Uterus (tissue), 4 donors: ENCODE data around the gene OTUD5. TPM values are rescaled to one million over a fixed set of nuclear protein-coding genes. Genes with fewer than 3 reads are reported as not detected.

Source experiments
- DNase-seq, 2 donors: peaks; one replicate each; pipeline ENCODE4 v3.0.0-alpha.2; 2019 to 2020
- H3K27ac ChIP-seq, 2 donors: fragments of 200-600 bp; sonication (generic); 1 replicate in 1 of 2; 2 replicates in 1 of 2; pipeline ENCODE4 v1.5.1; 2016 to 2018
- H3K27me3 ChIP-seq, 2 donors: fragments of 200-600 bp; sonication (generic); one replicate each; pipeline ENCODE4 v1.5.1; 2018 to 2019; ENCODE audit warnings: control low read depth in 1 of 2
- H3K36me3 ChIP-seq, 2 donors: fragments of 200-600 bp; sonication (generic); one replicate each; pipeline ENCODE4 v1.5.1; 2019; ENCODE audit warnings: control low read depth in 1 of 2
- H3K4me1 ChIP-seq, 2 donors: fragments of 200-600 bp; sonication (generic); one replicate each; pipeline ENCODE4 v1.5.1; 2018 to 2019; ENCODE audit warnings: control low read depth in 1 of 2
- H3K4me3 ChIP-seq, 2 donors: fragments of 200-600 bp; sonication (generic); 1 replicate in 1 of 2; 2 replicates in 1 of 2; pipeline ENCODE4 v1.5.1; 2018 to 2019; ENCODE audit warnings: mild to moderate bottlenecking in 1 of 2
- H3K9me3 ChIP-seq, 2 donors: fragments of 200-600 bp; sonication (generic); one replicate each; pipeline ENCODE4 v1.5.1; 2019; ENCODE audit warnings: control low read depth in 1 of 2
- POLR2A ChIP-seq, 2 donors: fragments of 450-650 bp; IDR thresholded peaks; one replicate each; pipeline ENCODE4 v1.6.1; 2016; ENCODE audit warnings: antibody characterized with exemption in 2 of 2, mild to moderate bottlenecking in 1 of 2, moderate library complexity in 1 of 2
- intact Hi-C: fragments of 100-400 bp; cut with DNase I; formaldehyde crosslinking; loops from one replicate; pipeline ENCODE4 v1.15.1; 2023; ENCODE audit warnings: low total_unique reads
- total RNA-seq, 4 donors: library from RNA; depleted of rRNA in 3 of 4; stranded (reverse); fragments of >200 nt in 3 of 4; gene quantifications; one replicate each; pipeline versions ENCODE4 v1.1.0 to v1.2.4, GENCODE V29; 2014 to 2023
- TF ChIP-seq, protein P1 (sequence below), 4 experiments: fragments of 200-600 bp in 2 of 4; fragments of 450-650 bp in 2 of 4; sonication (generic) in 2 of 4; IDR thresholded peaks; one replicate each; pipeline ENCODE4 v1.5.1; 2016 to 2019; ENCODE audit warnings: antibody characterized with exemption in 4 of 4, mild to moderate bottlenecking in 2 of 4, moderate library complexity in 1 of 4
- donor health status: DM: yes; HTN: yes; CAD: no.

The OTUD5 gene
- total RNA-seq, 4 donors from 2014 or later = 8.5 to 58.7 (median 21.8) TPM

DNA sequence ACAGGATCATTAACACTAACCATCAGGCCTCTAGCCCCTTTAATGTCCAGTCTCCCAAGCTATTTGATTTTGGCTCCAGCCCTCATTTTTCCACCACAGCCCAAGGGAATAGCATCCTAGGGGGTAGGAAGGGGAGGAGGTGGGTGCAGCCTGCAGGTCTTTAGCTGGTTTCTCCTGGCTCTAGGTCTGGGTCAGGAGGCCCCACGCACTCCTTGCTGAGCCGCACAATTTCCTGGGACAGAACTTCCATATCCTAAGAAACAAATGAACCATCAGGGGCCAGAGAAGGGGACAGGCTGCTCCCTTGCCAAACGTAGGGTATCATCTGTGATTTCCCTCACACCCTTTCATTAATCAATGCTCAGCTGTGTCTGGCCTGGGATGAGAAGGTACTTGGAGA, 16.6 kb upstream of the OTUD5 start:
- TF ChIP-seq, protein P1, sequence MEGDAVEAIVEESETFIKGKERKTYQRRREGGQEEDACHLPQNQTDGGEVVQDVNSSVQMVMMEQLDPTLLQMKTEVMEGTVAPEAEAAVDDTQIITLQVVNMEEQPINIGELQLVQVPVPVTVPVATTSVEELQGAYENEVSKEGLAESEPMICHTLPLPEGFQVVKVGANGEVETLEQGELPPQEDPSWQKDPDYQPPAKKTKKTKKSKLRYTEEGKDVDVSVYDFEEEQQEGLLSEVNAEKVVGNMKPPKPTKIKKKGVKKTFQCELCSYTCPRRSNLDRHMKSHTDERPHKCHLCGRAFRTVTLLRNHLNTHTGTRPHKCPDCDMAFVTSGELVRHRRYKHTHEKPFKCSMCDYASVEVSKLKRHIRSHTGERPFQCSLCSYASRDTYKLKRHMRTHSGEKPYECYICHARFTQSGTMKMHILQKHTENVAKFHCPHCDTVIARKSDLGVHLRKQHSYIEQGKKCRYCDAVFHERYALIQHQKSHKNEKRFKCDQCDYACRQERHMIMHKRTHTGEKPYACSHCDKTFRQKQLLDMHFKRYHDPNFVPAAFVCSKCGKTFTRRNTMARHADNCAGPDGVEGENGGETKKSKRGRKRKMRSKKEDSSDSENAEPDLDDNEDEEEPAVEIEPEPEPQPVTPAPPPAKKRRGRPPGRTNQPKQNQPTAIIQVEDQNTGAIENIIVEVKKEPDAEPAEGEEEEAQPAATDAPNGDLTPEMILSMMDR (IDR thresholded peaks at IDR 0.05) = no peak
- TF ChIP-seq POLR2A (IDR thresholded peaks at IDR 0.05) = no peak
- no peak overlapping the region for H3K4me3 ChIP-seq
- H3K36me3 ChIP-seq = no peaks in the 10 kb centered on the region
- H3K27me3 ChIP-seq = no peaks in the 10 kb centered on the region
- H3K4me1 ChIP-seq = no peaks in the 10 kb centered on the region
- intact Hi-C loops = no loop called here
- H3K27ac ChIP-seq = no peak overlapping the region
- no peaks in the 10 kb centered on the region for H3K9me3 ChIP-seq
- no peak for DNase-seq

DNA sequence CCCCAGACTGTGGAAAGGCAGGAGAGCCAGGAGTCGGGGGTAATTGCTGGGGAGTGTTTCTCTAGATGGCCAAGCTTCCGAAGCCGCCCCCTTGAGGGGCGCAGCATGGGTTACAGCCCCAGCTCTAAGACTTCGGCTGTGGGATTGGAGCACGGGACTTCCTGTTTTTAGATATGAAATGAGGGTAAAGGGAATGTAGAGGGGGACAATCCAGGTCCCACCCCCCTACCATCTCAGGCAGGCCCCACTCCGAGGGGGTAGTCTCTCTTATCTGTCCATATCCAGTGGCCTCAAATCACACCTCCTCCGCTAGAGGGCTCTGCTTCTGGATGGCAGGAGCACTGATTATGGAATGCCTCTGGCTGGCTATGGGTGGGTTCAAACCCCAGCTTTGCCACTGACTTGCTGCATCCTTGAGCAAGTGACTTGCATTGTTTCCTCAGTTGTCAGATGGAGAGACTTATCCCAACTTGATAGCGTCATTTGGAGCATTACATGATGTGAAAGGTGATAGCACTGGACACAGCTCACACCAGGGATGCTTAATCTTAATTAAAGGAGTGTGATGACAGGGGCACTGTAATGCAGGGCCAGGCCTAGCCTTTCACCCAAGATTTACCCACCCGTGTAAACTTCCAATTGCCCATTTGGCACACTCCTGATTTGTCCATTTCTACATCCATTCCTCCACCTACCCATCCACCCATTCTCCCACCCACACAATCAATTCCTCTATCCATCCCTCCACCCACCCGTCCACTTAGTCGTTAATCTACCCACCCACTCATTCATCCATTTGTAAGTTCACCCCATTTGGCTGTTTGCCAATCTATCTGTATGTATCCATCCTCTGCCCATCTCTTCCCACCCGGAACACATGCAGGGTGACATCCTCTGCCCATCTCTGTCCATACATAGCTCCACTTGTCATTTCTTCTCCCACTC, 15.1 kb upstream of the OTUD5 start:
- Histone ChIP-seq H3K36me3 (no peaks in the 10 kb centered on the region), H3K27me3 (no peaks in the 10 kb centered on the region), H3K9me3 (no peaks in the 10 kb centered on the region), H3K4me1 (no peaks in the 10 kb centered on the region), H3K27ac (peak overlapping the region; percentile 56 to 62), H3K4me3 (peak overlapping the region; percentile 22 to 32)
- peak; percentile 30 to 38 for DNase-seq
- intact Hi-C loops = no loop called here
- TF ChIP-seq POLR2A (IDR thresholded peaks at IDR 0.05) = no peak
- TF ChIP-seq, protein P1 (IDR thresholded peaks at IDR 0.05) = peak in 3 of 4 experiments; percentile 9 to 44 (median 25)

DNA sequence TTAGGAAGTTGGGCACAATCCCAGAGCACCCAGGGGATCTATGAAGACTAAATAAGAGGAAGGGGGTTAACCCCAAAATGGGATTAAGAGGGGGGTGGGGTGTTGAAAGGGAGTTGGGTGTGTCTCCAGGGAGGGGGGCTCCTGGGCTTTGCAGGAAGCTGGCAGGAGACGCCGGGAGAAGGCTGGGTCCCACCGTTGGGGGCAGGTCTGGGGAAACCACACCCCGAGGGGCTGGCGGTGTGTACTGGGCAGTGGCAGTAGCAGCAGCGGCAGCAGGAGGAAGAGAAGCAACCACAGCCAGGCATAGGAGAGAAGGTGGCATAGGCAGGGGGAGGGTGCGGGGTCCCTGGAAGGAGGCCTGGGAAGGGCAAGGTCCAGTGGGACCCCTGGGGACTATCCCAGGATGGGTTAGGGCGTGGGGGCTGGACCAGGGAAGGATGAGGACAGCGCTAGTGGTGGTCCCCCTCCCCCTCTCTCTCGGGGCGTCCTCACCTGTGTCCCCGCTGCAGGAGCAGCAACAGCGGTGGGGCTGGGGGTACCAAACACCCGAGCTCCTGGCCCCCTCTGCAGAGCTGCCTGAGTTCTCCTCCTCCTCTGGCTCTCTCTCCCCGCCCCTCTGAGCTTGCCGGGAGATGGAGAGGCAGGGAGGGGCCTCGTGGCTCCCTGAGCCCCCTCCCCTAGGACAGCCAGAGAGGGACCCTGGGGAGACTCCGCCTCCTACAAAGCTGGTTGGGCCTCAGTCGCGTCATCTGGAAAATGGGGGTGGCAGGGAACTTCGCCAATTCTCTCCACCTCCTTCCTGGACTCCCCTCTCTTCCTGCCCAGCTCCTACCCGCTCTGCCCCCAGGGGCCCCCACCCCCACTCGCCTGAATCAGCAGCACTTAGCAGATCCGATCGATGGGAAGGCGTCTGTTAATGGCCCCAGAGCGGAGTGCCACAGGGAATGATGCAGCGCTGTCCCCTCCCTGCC, 14.1 kb upstream of the OTUD5 start, which contains the start of gene KCND1:
KCND1 (minus strand) TSS at position 596 of the 971 bp plus-strand sequence. CDS start 1,573 bp downstream, outside the sequence.
- intact Hi-C loops = no loop called here
- TF ChIP-seq POLR2A (IDR thresholded peaks at IDR 0.05) = no peak
- TF ChIP-seq, protein P1 (IDR thresholded peaks at IDR 0.05) = no peak
- H3K4me1 ChIP-seq = no peaks in the 10 kb centered on the region
- H3K4me3 ChIP-seq = peak within 1 kb of the TSS; percentile 22 to 32
- peak within 1 kb of the TSS; percentile 56 to 62 for H3K27ac ChIP-seq
- no peaks in the 10 kb centered on the region for H3K27me3 ChIP-seq
- H3K36me3 ChIP-seq = no peaks in the 10 kb centered on the region
- peak; percentile 46 to 51 for DNase-seq
- no peaks in the 10 kb centered on the region for H3K9me3 ChIP-seq

DNA sequence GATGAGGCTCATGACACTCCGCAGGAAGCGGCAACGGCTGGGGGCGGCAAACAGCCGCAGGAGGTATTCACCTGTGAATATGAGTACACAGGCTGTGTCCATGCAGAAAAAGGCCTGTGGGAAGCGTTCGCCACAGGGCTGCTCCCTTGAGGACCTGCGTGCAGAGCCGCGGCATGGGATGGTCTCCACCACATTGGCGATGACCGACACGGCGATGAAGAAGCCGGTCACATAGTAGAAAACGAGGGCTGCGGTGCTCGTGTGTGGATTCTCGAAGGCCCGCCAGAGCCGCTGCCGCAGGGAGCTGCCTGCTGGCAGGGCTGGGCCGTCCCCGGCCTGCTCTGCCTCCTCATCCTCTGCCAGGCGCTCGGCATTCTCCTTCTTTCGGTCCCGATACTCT, 12.1 kb upstream of the OTUD5 start:
- intact Hi-C loops = no loop called here
- DNase-seq = no peak
- H3K27ac ChIP-seq = no peak overlapping the region
- H3K4me1 ChIP-seq = no peaks in the 10 kb centered on the region
- no peak overlapping the region for H3K4me3 ChIP-seq
- no peaks in the 10 kb centered on the region for H3K9me3 ChIP-seq
- no peaks in the 10 kb centered on the region for H3K36me3 ChIP-seq
- TF ChIP-seq, protein P1 (IDR thresholded peaks at IDR 0.05) = no peak
- no peak for TF ChIP-seq POLR2A (IDR thresholded peaks at IDR 0.05)
- no peaks in the 10 kb centered on the region for H3K27me3 ChIP-seq
